AG09319 (cell line): ENCODE measurements around the gene TMEM161B.

ENCODE experiments used
- DNase-seq: peaks from one replicate; pipeline ENCODE4 v3.0.0-alpha.2; 2010; ENCODE audit warnings: low read depth; ENCODE audit errors: extremely low read depth
- CTCF ChIP-seq: IDR thresholded peaks from 2 replicates; pipeline ENCODE4 v1.5.1; 2011; ENCODE audit warnings: low read depth, mild to moderate bottlenecking, inconsistent platforms, low read length, moderate library complexity

TMEM161B gene

DNA sequence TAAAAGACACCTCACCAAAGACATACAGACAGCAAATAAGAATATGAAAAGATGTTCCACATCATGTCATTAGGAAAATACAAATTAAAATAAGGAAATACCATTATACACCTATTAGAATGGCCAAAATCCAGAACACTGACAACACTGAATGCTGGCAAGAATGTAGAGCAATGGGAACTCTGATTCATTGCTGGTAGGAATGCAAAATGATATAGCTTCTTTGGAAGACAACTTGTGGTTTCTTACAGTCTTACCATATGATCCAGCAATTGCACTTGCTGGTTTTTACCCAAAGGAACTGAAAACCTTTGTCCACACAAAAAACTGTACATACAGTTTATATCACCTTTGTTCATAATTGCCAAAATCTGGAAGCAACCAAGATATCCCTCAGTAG is 6.5 kb downstream of the TMEM161B start:
- no peak for DNase-seq
- TF ChIP-seq CTCF = no peak

GRCh38 chr5:88258636-88259035 is 10.0 kb downstream of the TMEM161B start:
- no peak for DNase-seq
- no peak for TF ChIP-seq CTCF

DNA sequence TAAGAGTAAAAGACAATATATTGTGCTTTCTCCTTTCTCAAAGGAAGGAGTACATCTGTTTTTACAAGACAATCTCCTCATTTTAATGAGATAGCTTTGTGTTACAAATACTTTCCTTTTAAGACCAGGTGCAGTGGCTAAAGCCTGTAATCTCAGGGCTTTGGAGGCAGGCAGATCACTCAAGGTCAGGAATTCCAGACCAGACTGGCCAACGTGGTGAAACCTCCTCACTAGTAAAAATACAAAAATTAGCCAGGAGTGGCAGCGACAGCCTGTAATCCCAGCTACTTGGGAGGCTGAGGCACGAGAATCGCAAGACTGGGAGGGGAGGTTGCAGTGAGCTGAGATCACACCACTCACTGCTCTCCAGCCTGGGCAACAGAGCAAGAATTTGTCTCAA is 11.8 kb downstream of the TMEM161B start:
- no peak for DNase-seq
- no peak for TF ChIP-seq CTCF

DNA sequence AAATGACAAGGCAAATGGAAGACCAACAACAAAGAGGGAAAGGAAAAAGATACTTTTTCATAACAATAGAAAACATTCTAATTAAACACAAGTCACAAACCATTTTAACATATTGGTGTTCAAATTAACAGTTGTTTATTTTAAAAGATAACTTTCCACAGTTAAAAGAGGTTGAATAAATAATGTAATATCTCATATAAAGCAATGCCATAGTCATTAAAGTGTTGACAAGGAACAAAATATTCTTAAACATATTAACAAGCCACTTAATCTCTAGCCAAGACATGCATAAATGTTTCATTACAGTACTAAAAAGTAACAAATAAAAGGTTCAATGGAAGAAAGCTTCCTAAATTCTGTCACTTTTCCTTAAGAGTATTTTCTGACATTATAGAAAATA is 12.6 kb downstream of the TMEM161B start:
- TF ChIP-seq CTCF = no peak
- DNase-seq = no peak

DNA sequence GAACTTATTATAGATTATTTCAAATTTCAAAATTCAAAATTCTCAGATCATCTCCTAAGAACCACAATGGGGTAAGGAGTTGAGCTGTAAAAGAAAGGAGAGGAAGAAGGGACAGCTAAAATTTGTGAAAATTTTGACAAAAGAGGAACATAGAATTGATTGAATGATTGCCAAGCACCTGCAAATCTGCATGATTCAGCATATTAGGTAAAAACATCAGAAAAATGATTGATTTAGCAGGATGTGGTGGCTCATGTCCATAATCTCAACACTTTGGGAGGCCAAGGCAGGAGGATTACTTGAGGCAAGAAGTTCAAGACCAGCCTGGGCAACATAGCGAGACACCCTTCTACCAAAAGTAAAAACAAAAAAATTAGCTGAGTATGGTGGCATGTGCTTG is 14.3 kb downstream of the TMEM161B start:
- TF ChIP-seq CTCF = no peak
- no peak for DNase-seq

DNA sequence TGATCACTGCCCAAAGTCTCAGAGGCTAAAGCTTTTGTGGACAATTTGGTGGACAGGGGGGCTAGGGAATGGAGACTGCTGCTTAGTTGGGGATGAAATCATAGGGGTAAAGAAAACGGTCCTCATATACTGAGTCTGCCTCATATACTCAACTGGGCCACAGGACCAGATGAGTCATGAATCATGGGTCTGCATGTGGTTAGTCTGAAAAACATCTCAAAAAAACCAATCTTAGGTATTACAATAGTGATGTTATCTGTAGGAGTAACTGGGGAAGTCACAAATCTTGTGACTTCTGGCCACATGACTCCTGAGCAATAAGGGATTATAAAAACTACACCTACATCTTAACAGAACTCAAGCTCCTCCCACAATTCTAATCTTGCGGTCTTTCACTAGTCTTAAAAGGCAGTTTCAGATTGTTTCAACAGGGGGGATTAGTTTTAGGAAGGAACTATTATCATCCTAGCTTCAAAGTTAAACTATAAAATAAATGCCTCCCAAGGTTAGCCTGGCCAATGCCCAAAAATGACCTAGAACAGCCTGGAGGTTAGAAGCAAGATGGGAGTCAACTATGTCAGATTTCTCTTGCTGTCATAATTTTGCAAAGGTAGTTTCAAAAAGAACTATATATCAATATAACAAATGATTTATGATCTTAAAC is 17.5 kb downstream of the TMEM161B start:
- DNase-seq = no peak
- TF ChIP-seq CTCF = no peak

DNA sequence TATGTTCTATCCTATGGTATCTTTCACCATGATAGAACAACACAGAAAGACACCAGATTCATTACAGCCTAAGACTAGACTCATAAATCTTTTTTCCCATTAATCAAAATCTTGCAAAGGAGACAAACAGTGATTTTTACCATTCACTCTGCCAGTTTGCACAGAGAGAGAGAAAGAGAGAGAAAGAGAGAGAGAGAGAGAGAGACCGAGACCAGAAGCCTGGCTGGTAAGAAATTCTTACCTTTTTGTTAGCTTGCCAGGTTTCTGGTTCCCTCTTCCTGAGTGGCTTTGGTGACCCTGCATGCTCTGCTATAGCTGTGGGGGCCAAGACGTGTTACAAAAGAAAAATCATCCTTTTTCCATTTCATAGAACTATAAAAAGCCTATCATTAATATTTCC is 18.6 kb downstream of the TMEM161B start:
- no peak for TF ChIP-seq CTCF
- DNase-seq = no peak
